Activated CD4-positive, alpha-beta T cell treated with anti-CD3 and anti-CD28 coated beads, Interleukin-2, amount 50 U/mL, for 16 hours (primary cell): Measurements from ENCODE around the gene SLC1A2.

Experiments used
- DNase-seq: peaks from one replicate; pipeline ENCODE4 v3.0.0-alpha.2; 2020

The SLC1A2 gene

DNA sequence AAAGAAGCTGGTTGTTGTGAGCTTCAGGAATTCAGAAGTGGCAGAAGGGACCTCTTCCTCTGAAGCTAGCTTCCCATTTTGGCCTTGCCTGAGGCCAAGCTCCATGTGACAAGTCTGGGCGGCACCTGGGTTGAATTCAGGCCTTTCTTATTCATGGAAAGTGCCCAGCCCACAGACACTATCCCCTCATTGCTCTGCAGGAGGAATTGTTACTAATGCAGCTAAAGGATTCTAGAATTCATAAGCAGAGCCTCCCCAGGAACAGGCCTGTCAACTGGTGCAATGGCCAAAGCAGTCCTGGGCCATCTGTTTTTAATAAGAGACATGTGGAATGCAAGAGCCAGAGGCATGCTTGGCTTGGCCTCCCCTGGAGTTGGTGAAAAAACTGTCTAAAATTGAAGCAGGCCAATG is 71.4 kb downstream of the SLC1A2 start:
- no peak for DNase-seq

DNA sequence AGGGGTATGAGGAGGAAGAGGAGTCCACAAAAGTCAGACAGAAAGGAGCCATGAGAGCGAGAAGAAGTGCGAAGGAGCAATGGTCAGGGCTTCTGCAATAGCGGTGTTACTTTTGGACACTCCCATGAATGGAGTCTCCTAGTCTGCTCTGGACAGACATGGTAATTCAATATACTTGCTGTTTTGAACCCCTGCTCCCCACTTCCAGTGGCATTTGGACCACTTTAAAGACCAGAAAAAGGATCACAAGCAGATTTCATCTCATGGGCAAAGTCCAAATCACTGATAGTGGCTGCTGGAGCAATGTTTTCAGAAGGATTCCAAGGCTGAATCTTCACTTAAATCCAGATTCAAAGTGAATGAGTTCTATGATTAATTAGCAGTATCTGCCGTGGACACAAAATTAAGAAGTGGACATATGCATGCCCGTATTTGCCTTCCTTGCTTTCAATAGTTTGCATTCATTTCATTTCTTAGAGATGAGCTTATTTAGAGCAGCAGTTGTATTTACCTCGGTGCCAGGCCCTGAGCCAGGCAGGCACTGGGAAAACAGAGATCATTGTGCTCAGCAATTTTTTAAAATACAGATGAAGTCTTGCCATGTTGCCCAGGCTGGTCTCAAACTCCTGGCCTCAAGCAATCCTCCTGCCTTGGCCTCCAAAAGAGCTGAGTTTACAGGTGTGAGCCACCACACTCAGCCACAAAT is 72.0 kb downstream of the SLC1A2 start:
- DNase-seq = no peak

- DNase-seq = no peak
Observed at GRCh38 chr11:35346472-35347156, 72.7 kb downstream of the SLC1A2 start.

GRCh38 chr11:35344681-35345574 is 74.4 kb downstream of the SLC1A2 start:
- no peak for DNase-seq

DNA sequence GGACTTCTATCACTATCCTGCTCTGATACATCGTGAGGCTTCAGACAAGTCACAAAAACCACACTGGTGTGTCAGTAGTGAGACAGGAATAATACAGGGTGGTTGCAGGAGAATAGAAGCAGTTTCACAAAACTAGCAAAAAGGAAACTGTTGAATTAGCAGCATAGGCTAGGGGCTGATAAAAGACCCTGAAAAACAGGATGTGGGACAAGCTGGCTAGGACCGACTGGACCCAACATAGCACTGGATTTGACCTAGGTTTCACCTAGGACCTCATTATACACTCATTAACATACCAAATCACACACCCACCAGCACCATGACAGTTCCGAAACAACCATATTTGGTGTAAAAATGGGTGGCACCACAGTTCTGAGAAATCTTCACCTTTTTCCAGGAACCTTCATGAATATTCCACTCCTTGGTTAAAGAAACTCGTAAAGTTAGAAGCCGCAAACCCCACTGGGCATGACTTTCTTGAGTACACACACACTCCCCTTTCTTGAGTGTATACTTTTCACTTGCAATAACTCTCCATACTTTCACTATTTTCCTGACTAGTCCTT is 76.2 kb downstream of the SLC1A2 start:
- peak; percentile 75 for DNase-seq

DNA sequence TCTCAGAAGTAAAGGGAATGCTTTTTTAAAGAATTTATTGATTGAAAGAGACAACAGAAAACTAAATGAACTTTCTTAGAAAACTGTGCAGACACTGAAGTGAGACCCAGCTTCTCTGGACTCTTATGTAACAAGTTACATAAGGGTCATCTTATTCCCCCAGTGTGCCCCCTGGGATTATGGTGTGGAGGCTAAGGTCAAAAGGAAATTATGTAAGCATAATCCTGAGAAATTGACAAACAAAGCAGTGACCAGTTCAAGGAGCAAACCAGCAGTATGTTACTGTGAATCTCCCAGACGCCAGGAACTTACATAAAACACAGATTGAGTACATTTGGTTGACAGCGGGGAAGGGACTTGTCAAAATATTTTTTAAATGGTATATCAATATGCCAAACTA is 78.6 kb downstream of the SLC1A2 start:
- DNase-seq = no peak

- no peak for DNase-seq
Observed at GRCh38 chr11:35340071-35340470, 79.3 kb downstream of the SLC1A2 start.

GRCh38 chr11:35338921-35339320 is 80.4 kb downstream of the SLC1A2 start:
- no peak for DNase-seq

- no peak for DNase-seq
Observed at GRCh38 chr11:35337914-35338305, 81.4 kb downstream of the SLC1A2 start.

DNA sequence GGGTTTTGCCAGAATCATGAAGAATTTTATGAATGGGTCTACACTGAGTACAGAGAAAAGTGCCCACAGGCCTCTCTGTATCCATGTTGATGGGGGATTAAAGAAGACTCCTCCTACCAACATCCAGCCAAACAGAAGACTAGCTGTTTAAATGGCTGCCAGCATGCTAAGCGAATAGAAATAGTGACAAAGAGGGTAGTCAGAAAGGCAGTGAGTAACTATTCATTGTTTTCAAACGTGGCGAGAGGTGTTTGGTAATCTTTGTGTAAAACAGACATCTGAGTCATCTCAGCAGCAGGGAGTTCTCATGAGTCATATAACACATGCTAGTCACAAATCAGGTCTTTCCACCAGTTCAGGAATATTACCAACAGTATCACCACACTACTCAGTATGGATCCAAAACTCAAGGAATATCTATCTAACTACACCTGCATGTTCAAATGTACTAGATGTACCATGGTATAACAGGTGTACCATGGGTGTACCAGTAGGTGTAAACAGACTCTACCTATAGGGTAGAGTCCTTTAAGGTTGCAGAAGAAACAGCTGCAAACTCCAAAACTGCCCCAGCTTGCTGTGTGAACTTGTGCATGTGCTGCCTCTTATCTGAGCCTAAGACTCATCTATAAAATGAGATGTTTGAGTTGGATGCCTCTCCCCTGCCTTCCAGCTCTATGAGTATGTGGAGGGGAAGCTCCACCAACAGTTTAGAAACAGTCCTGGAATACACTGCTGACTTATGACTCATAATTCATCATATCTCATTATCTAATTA is 82.0 kb downstream of the SLC1A2 start:
- peak; percentile 82 for DNase-seq

- no peak for DNase-seq
Observed at GRCh38 chr11:35336726-35337125, 82.6 kb downstream of the SLC1A2 start.

DNA sequence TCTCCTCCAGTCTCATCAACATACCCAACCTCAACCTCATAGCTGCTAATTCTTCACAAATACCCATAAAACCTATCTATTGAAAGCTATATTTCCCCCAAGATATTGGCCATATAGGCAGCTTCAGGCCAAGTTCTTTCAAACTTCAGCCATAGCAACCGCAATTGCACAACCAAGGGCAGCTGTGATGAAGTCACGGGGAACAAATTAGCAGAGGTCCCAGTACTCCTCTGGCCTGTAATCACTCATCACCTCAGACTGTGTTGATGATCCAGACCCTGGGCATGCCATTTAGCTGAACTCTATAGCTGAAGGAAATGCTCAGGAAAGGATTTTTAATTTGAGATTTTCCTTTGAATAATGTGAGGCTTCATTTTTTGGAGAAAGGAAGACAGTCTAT is 84.1 kb downstream of the SLC1A2 start:
- DNase-seq = no peak

- no peak for DNase-seq
Observed at GRCh38 chr11:35334385-35335090, 84.8 kb downstream of the SLC1A2 start.

DNA sequence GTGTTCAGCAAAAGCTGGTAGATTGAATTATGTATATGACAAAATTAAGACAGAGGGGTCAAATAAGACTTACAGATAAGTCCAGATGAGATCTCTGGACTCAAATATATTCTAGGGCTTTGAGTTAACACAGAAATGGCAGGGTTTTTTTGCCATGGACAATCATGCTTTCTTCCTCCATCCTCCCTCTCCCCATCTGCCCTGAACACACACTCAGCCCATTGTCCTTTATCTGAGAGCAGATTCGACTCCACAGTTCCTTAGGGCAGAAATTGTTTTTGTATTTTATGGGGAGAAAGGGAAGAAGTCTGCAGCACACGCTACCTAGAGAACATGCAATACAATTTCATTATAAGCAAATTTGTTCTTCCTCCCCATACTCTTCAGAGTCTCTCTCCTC is 86.8 kb downstream of the SLC1A2 start:
- no peak for DNase-seq

- peak; percentile 9 for DNase-seq
Observed at GRCh38 chr11:35330931-35331330, 88.4 kb downstream of the SLC1A2 start.

- DNase-seq = no peak
Observed at GRCh38 chr11:35330156-35330889, 89.0 kb downstream of the SLC1A2 start.

GRCh38 chr11:35327829-35328228 is 91.5 kb downstream of the SLC1A2 start:
- no peak for DNase-seq

DNA sequence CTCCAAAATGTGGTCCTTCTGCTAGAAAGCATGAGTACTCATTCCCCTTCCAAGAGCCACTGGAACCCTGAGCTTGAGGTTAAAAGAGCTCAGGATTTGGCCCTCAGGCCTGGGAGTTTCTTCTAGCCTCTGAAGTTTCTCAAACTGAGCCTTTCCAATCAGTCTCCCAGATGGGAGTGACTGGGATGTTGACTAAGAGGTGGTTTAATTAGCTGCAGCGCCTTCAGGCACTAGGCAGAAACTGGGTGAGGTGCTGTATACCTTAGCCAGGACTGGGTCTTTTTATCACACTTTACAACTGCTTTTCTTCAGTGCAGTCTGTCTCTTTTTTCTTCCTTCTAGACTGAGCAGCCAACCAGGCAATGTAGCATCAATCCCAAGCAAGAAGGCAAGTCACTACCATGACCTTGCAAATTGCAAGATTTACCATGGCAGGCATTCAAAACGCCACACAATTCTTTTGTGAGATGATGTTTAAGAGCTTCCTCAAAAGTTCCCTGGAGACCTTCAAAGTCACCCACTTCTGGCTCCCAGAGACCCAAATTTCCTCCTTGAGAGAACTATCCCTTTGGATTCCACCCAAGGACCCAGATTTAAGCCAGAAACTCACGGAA is 93.0 kb downstream of the SLC1A2 start:
- DNase-seq = no peak

- DNase-seq = no peak
Observed at GRCh38 chr11:35324981-35325380, 94.4 kb downstream of the SLC1A2 start.

DNA sequence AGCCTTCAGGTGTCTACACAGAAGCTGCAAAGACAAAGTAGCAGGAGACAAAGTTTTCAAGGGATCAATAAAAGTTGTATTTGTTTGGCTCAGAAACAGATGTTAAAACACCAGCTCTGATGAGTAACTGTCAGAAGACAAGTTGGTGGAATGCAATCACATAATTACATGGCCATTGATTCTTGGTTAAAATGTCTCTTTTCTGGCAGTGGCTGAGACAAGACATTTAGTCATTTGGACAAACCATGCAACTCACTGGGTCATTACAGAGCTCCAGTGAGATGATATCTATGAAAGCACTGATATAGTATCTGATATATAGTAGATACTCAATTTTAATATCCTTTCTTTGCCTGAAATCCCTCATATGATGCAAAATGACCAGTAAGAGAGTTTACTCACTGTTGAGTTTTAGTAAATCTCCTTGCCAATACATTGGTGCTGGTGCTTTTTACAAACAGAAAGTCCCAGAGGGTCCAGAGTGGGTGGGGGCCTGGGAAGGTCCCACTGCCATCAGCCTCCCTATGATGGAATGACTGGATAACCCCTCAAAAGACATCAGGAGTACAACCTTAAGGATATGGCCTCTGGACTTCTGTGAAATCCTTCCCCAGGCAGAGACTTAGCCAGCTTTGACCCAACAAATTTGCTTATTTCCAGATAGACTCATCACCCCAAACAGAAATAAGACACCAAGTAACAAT is 95.0 kb downstream of the SLC1A2 start:
- DNase-seq = no peak
